Measurements from ENCODE around the gene MAGEA12.
"Not testable (repeated sequence)": the region's sequence is repeated elsewhere in the genome, so short reads cannot be mapped to it uniquely, and the experiment has no call there.

GRCh38 chrX:152713195-152713594 lies 20.4 kb upstream of the MAGEA12 start:
- not testable (repeated sequence) for TF ChIP-seq CTCF, EZH2, EZH2phosphoT487 (IDR thresholded peaks at IDR 0.05)
